ENCODE measurements around the gene ANKS1B. TPM values are rescaled to one million over a fixed set of nuclear protein-coding genes. Genes with fewer than 3 reads are reported as not detected.

The ANKS1B gene
- total and polyA plus RNA-seq, 7 donors, result 0.46 to 7.4 (median 3.6) TPM

- Histone ChIP-seq H3K4me1 (no peaks in the 10 kb centered on the region), H3K9me3 (no peaks in the 10 kb centered on the region), H3K4me3 (no peak overlapping the region), H3K36me3 (ENCODE audit: insufficient read depth in 1 of 2, low read depth in 1 of 2) (no peaks in the 10 kb centered on the region), H3K27ac (no peak overlapping the region), H3K27me3 (ENCODE audit: insufficient read depth in 3 of 3, low read length in 2 of 3) (no peaks in the 10 kb centered on the region)
- DNase-seq (no peak), ATAC-seq (no peak)
- 65 to 84% (median 77%) methylated on average over 3 of the region's 3 CpGs for WGBS, 3 donors
- TF ChIP-seq, protein P1, sequence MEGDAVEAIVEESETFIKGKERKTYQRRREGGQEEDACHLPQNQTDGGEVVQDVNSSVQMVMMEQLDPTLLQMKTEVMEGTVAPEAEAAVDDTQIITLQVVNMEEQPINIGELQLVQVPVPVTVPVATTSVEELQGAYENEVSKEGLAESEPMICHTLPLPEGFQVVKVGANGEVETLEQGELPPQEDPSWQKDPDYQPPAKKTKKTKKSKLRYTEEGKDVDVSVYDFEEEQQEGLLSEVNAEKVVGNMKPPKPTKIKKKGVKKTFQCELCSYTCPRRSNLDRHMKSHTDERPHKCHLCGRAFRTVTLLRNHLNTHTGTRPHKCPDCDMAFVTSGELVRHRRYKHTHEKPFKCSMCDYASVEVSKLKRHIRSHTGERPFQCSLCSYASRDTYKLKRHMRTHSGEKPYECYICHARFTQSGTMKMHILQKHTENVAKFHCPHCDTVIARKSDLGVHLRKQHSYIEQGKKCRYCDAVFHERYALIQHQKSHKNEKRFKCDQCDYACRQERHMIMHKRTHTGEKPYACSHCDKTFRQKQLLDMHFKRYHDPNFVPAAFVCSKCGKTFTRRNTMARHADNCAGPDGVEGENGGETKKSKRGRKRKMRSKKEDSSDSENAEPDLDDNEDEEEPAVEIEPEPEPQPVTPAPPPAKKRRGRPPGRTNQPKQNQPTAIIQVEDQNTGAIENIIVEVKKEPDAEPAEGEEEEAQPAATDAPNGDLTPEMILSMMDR (IDR thresholded peaks at IDR 0.05), result no peak
- intact Hi-C loops (cut with DNase I), result loop anchor here (5.0 kb wide), 1 partner anchor 723 kb away; no protein-coding TSS in a partner anchor
These were observed 219.1 kb downstream of the ANKS1B start for GRCh38 chr12:99765469-99766114.

- no peak overlapping the region for H3K27ac ChIP-seq
- H3K4me1 ChIP-seq, result no peaks in the 10 kb centered on the region
- H3K27me3 ChIP-seq (ENCODE audit: insufficient read depth in 3 of 3, low read length in 2 of 3), result no peaks in the 10 kb centered on the region
- intact Hi-C loops (cut with DNase I), result no loop called here
- DNase-seq (no peak), ATAC-seq (no peak)
- no peak overlapping the region for H3K4me3 ChIP-seq
- TF ChIP-seq, protein P1 (IDR thresholded peaks at IDR 0.05), result no peak
- no peaks in the 10 kb centered on the region for H3K36me3 ChIP-seq (ENCODE audit: insufficient read depth in 1 of 2, low read depth in 1 of 2)
- no peaks in the 10 kb centered on the region for H3K9me3 ChIP-seq
- WGBS, 3 donors, result 43 to 64% (median 52%) methylated on average over 2 of the region's 2 CpGs
These were observed 225.3 kb downstream of the ANKS1B start for GRCh38 chr12:99759444-99759843.

DNA sequence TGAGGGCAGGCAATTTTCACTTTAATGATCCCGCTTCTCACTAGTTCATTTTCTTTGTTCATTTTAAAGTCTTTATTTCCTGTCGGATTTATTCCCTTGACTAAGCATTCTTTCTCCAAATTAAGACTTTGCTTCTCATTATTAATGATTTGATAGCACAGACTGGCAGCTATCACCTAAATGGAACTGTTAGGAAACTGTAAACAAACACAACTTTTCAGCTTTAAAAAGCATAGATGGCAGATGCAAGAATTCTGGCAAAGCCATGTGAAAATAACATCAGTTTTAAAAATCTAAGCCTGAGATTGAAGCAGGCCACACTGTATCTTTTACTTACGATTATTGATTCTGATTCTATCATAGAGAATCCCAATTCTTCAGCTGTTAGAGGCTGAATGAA is 225.7 kb downstream of the ANKS1B start:
- no peaks in the 10 kb centered on the region for H3K36me3 ChIP-seq (ENCODE audit: insufficient read depth in 1 of 2, low read depth in 1 of 2)
- ATAC-seq (no peak), DNase-seq (no peak)
- no peak overlapping the region for H3K27ac ChIP-seq
- intact Hi-C loops (cut with DNase I), result no loop called here
- TF ChIP-seq, protein P1 (IDR thresholded peaks at IDR 0.05), result no peak
- no peaks in the 10 kb centered on the region for H3K27me3 ChIP-seq (ENCODE audit: insufficient read depth in 3 of 3, low read length in 2 of 3)
- H3K4me1 ChIP-seq, result no peaks in the 10 kb centered on the region
- 79 to 89% (median 81%) methylated on average over 3 of the region's 3 CpGs for WGBS, 3 donors
- H3K9me3 ChIP-seq, result no peaks in the 10 kb centered on the region
- no peak overlapping the region for H3K4me3 ChIP-seq

DNA sequence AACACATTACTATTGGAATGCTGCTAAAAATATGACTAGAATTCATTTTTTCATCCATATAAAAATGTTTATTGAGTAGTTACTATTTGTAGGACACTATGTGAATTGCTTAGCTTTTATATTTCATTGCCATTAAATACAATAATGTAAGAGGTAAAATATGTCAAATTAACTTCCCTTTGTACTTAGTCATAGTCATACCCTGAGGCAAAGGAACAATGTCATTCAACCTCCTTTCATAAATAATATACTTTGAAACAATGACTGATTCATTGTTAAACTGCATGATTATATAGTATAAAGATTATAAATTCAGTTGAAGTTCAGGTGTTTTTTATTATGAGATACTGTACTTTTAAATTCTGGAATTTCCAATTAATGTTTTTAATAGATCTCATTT is 232.0 kb downstream of the ANKS1B start:
- Histone ChIP-seq H3K27ac (no peak overlapping the region), H3K36me3 (ENCODE audit: insufficient read depth in 1 of 2, low read depth in 1 of 2) (no peaks in the 10 kb centered on the region), H3K4me3 (no peak overlapping the region), H3K9me3 (no peaks in the 10 kb centered on the region), H3K27me3 (ENCODE audit: insufficient read depth in 3 of 3, low read length in 2 of 3) (no peaks in the 10 kb centered on the region), H3K4me1 (no peaks in the 10 kb centered on the region)
- TF ChIP-seq, protein P1 (IDR thresholded peaks at IDR 0.05), result no peak
- intact Hi-C loops (cut with DNase I), result no loop called here
- DNase-seq (no peak), ATAC-seq (no peak)

- H3K36me3 ChIP-seq (ENCODE audit: insufficient read depth in 1 of 2, low read depth in 1 of 2), result no peaks in the 10 kb centered on the region
- H3K9me3 ChIP-seq, result no peaks in the 10 kb centered on the region
- no peak for ATAC-seq
- no peak overlapping the region for H3K27ac ChIP-seq
- TF ChIP-seq, protein P1 (IDR thresholded peaks at IDR 0.05), result no peak
- H3K4me3 ChIP-seq, result no peak overlapping the region
- no peaks in the 10 kb centered on the region for H3K27me3 ChIP-seq (ENCODE audit: insufficient read depth in 3 of 3, low read length in 2 of 3)
- H3K4me1 ChIP-seq, result no peaks in the 10 kb centered on the region
- intact Hi-C loops (cut with DNase I), result no loop called here
- DNase-seq, result no peak
These were observed 238.2 kb downstream of the ANKS1B start for GRCh38 chr12:99746538-99746937.
